Dedifferentiated amniotic fluid mesenchymal stem cell (primary cell): ENCODE data around the gene ADAMTS2.

Source experiments
- DNase-seq: peaks from one replicate; pipeline ENCODE4 v3.0.0-alpha.2; 2016; ENCODE audit errors: extremely low spot score

ADAMTS2 gene

GRCh38 chr5:179194941-179195381, 150.3 kb downstream of the ADAMTS2 start:
- no peak for DNase-seq

- DNase-seq: no peak
Measured at GRCh38 chr5:179194201-179194910, 150.9 kb downstream of the ADAMTS2 start.

DNA sequence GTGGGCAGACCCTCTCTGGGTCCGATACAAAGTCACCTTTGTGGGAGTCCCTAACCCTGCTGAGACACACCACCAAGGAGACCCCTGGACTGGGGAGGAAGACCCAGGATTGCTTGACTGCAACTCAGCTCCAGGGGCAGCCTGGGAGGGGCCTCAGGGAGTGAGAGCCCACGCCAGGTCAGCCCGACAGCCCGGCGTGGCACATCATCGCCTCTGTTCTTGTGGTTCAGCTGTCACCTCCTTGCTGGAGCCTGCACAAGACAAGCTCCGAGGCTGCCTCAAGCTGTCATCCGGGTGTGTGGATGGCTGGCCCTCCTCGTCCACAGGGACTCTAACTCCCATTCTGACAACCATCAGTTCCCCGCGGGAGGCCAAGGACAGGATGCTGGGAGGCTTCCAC, 151.5 kb downstream of the ADAMTS2 start:
- DNase-seq: no peak

DNA sequence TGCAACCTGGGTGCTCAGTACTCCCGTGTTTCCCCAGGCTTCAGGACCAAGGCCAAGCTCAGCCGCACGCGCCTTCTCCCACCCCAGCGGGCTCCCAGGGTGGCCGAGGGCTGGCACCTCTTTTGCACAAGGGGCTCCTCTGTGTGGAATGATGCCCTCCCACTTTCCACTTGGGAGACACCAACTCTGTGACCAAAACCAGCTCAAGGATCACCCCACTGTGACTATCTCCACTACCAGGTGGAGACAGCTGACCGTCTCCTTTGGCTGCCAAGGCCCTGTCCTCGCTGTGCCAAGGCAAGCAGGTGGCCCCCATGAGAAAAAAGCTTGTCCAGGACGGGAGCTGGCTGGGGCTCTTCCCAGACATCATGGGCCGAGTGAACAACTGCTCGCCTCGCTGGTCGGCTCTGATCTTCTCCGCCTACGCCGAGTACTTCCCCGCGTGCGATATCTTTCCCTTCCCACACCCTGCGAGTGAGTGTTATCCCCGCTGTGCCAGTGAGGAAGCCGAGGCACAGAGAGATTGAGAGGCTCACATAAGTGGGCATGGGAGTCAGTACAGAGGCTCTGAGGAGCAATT, 152.3 kb downstream of the ADAMTS2 start:
- DNase-seq: no peak

DNA sequence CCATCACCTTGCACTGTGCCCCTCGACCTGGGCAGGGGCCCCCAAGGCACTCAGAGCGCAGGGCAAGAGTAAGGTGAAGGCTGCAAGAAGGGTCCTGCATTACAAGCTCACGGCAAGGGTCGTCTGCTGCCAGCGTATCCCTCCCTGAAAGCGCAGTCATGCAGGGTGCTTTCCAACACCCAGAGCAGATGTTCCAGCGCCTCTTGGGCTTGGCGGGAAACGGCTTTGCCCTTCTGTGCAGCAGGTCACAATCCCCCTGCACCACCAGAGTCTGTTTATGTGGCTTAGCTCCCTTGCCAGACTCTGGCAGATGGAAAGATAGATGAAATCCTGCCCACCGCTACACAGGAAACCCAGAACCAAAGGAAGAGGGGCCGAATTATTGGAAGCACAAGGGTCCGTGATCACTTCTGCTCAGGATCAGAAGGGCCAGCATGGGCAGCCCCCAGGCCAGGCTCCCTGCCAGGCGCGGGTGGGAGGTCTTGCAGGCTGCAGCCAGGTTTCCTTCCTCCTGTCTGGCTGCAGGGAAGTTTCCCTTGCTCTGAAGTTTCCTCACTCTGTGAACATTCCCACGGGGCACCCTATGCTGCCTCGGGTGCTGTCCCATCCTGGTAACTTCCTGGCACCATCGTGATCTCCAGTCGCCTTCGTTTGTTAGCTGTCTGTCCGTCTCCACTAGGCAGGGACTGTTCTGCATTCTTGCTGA, 152.9 kb downstream of the ADAMTS2 start:
- DNase-seq: no peak

DNA sequence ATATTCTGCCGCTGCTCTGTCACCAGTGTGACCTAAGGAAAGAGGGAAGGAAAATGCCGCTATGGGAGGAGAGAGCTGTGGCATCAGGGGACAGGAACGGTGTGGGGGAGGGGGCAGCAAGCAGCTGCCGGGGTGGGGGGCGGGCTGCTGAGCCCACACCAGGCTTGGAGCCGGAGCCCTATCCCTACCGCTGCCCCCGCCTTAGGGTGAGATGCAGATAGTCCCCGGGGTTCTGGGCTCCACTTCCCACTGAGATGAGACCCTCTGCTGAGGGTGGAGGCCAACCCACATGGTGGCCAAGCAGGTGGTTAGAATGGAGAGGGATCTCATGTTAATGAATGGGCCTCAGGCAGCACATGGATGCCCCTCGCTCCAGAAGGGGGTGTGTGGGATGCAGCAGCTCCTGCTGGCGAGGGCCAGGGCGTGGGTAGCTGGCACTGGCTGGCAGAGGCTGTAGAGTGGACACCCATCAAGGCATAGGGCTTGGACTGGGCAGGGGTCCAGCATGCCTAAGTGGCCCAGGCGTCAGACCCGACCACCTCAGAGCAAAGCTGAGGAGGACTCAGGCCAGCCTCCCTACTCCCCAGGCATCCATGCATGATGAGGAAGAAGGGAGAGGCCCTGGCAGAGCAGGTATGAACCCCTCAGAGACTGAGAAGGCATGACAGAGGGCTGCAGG, 153.6 kb downstream of the ADAMTS2 start:
- no peak for DNase-seq

DNA sequence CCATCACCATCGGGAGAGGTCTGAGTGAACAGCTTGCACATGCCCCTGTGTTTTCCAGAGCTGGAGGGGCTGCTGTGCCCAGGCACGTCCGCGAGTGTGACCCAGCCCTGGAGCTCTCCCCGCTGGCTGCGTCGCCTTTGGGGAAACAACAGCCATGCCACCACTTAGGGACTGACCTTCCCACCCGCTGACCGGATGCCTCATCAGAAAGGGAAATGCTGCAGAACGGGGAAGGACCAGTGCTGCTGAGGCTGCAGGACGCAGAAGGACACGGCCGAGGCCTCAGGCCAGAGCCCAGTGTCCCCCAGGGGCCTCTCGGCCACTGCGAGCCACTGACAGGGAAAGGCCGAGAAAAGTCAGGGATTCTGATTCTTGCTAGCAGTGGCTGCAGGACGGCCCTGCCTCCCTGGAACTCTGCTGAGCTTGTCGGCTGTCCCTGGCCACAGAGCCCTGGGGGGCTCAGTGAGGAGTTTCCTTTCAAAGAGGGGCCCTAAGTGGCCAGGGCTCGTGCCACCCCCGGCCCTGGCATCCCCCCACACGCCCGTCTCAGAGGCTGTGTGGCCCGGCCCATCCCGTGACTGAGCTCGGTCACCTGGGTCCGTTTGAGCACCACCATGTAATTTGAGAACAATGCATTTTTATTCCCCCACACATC, 154.3 kb downstream of the ADAMTS2 start:
- no peak for DNase-seq

- no peak for DNase-seq
Measured at GRCh38 chr5:179188636-179189035, 156.6 kb downstream of the ADAMTS2 start.

GRCh38 chr5:179187681-179188575, 157.3 kb downstream of the ADAMTS2 start:
- DNase-seq: no peak

DNA sequence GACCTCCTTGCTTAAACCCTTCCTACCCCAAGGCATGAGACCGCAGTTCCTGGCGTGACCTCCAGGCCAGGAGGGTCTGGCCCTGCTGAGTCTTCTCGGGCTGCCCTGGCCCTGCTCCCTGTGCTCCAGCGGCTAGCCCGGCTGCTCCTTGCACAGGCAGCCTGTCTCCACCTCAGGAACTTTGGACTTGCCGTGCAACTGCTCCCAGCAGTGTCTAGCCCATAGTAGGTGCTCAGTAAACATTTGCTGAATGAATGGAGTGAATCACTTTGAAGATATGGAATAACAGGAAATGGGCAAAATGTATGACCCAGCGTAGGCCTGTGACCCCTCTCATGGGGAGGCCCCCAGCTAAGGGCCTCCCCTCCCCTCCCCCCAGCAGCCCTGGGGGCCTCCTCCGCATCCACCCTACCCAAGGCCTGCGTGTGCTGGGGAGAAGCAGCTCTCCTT, 158.0 kb downstream of the ADAMTS2 start:
- DNase-seq: no peak

DNA sequence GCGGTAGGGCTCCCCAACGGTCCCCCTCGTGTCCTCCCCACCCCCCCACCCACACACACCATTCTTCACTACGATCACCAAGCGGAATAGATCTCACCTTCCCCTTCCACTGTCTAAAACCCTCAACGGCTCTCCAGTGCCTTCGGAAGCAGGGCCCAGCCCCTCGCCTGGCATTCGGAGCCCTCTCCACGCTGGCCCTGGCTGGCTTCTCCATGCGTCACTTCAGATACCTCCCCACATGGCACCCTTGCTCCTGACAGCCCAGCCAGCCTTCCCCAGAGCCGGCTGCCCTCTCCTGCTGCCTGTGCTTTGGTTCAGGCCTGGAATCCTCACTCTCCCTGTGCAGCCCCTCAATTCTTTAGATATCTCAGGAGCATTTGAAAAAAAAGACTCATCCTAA, 158.5 kb downstream of the ADAMTS2 start:
- no peak for DNase-seq

DNA sequence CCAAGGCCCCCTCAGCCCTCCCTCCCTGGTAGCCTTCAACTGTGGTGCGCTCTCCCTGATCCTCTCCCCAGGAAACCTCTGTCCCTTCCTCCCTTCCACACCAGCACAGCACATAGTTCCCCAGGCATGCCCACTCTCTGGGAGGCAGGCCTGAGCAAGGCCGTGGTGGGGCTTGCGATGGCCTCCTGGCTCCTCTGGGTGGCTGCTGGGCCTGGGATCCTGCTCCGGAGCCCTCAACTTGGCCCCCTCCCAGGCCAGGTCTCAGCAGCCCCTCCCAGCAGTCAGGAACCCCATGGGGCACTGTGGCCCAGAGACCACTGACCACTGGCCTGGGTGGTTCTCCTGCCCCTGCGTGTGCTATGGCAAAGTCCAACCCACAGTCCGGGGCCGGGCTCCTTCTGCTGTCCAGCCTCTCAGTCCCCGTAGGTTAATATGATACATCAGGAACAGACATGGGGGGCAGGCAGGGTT, 159.3 kb downstream of the ADAMTS2 start:
- DNase-seq: no peak

- DNase-seq: no peak
Measured at GRCh38 chr5:179185256-179185940, 159.9 kb downstream of the ADAMTS2 start.

DNA sequence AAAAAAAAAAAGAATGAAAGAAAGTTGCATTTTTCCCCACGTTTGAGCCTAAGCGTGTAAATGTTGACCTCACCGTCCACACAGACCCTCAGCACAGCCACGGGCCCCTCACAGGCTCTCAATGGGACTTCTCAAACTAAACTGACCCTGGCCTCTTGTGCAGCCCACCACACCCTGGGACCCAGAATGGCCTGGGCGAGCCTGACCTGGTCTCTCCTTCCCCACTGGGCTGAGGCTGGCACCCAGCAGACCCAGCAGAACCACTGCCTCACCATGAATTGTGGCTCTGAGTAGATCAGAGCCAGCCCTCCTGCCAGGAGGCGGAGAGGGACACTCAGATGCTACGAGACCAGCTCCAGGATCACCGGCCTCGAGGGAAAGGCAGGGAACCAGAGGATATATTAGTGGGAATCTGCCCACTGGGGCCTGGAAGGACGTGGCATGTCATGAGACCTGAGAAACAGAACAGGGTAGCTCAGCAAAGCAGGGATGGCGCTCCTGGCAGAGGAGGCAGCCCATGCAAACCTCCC, 160.7 kb downstream of the ADAMTS2 start:
- DNase-seq: no peak

- DNase-seq: no peak
Measured at GRCh38 chr5:179183481-179183880, 161.8 kb downstream of the ADAMTS2 start.

- no peak for DNase-seq
Measured at GRCh38 chr5:179182601-179183000, 162.7 kb downstream of the ADAMTS2 start.

DNA sequence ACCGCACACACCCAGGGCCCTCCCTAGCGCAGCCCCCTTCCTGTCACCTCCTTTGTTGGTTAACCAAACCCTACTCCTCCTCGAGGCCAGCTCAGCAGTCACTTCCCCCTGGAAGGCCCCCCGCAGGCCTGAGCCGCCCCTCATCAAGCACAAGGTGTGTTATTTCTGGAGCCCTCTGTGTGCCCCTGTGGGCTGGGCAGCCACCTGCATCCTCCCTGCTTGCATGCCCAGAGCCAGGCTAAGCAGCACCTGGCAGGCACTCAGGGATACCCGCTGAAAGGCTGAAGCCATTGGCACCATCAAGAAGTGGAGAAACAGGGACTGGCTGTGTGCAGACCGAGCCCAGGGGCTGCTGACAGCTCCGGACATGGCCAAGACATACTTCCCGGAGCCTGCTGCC, 163.3 kb downstream of the ADAMTS2 start:
- DNase-seq: no peak

GRCh38 chr5:179180921-179181645, 164.2 kb downstream of the ADAMTS2 start:
- no peak for DNase-seq

- no peak for DNase-seq
Measured at GRCh38 chr5:179180061-179180610, 165.1 kb downstream of the ADAMTS2 start.
